Activated T-cell treated with anti-CD3 and anti-CD28 coated beads for 4 hours (primary cell): ENCODE results near the gene GPD1L.
A peak's percentile ranks its signal among the peaks of the same experiment; 100 is the strongest.
"Not testable (repeated sequence)": the region's sequence is repeated elsewhere in the genome, so short reads cannot be mapped to it uniquely, and the experiment has no call there.

ENCODE experiments used
- DNase-seq: peaks from one replicate; pipeline ENCODE4 v3.0.0-alpha.2; 2020

GPD1L gene

GRCh38 chr3:32106132-32106928 is at the start of gene GPD1L:
TSS of gene GPD1L (plus strand) at chr3:32106620. CDS start at chr3:32106712, 92 bp downstream.
- peak; percentile 83 for DNase-seq

GRCh38 chr3:32058465-32058864 is 48.0 kb upstream of the GPD1L start:
- DNase-seq: not testable (repeated sequence)

GRCh38 chr3:32062950-32063582 is 43.4 kb upstream of the GPD1L start:
- no peak for DNase-seq

GRCh38 chr3:32066686-32067085 is 39.7 kb upstream of the GPD1L start:
- DNase-seq: no peak

- not testable (repeated sequence) for DNase-seq
Observed at GRCh38 chr3:32074194-32074593, 32.2 kb upstream of the GPD1L start.

- DNase-seq: no peak
Observed at GRCh38 chr3:32076566-32076965, 29.9 kb upstream of the GPD1L start.

GRCh38 chr3:32077260-32078084 is 28.9 kb upstream of the GPD1L start:
- DNase-seq: no peak

- no peak for DNase-seq
Observed at GRCh38 chr3:32078085-32078634, 28.3 kb upstream of the GPD1L start.

GRCh38 chr3:32078864-32079263 is 27.6 kb upstream of the GPD1L start:
- no peak for DNase-seq

GRCh38 chr3:32082721-32083120 is 23.7 kb upstream of the GPD1L start:
- no peak for DNase-seq

- no peak for DNase-seq
Observed at GRCh38 chr3:32083702-32084270, 22.6 kb upstream of the GPD1L start.

GRCh38 chr3:32084870-32085269 is 21.6 kb upstream of the GPD1L start:
- DNase-seq: no peak

- DNase-seq: no peak
Observed at GRCh38 chr3:32086464-32086863, 20.0 kb upstream of the GPD1L start.

- no peak for DNase-seq
Observed at GRCh38 chr3:32089476-32089875, 16.9 kb upstream of the GPD1L start.

GRCh38 chr3:32093204-32093603 is 13.2 kb upstream of the GPD1L start:
- no peak for DNase-seq

- DNase-seq: no peak
Observed at GRCh38 chr3:32095431-32095830, 11.0 kb upstream of the GPD1L start.

- DNase-seq: no peak
Observed at GRCh38 chr3:32097768-32098167, 8.7 kb upstream of the GPD1L start.

GRCh38 chr3:32098528-32098927 is 7.9 kb upstream of the GPD1L start:
- no peak for DNase-seq

- DNase-seq: no peak
Observed at GRCh38 chr3:32100465-32100864, 6.0 kb upstream of the GPD1L start.

GRCh38 chr3:32102289-32102688 is 4.1 kb upstream of the GPD1L start:
- no peak for DNase-seq

GRCh38 chr3:32104492-32104891 is 1.9 kb upstream of the GPD1L start:
- no peak for DNase-seq

GRCh38 chr3:32105291-32106131 is 909 bp upstream of the GPD1L start:
- DNase-seq: no peak
